ENCODE measurements around the gene KIF1A. TPM values are rescaled to one million over a fixed set of nuclear protein-coding genes. Genes with fewer than 3 reads are reported as not detected.

Gene KIF1A
- total and polyA plus RNA-seq, 10 of the 15 experiments (the other 5 are each of a cell fraction or from before 2014, with no cell fraction given): 0.04 to 0.95 (median 0.06) TPM; not detected in 5

DNA sequence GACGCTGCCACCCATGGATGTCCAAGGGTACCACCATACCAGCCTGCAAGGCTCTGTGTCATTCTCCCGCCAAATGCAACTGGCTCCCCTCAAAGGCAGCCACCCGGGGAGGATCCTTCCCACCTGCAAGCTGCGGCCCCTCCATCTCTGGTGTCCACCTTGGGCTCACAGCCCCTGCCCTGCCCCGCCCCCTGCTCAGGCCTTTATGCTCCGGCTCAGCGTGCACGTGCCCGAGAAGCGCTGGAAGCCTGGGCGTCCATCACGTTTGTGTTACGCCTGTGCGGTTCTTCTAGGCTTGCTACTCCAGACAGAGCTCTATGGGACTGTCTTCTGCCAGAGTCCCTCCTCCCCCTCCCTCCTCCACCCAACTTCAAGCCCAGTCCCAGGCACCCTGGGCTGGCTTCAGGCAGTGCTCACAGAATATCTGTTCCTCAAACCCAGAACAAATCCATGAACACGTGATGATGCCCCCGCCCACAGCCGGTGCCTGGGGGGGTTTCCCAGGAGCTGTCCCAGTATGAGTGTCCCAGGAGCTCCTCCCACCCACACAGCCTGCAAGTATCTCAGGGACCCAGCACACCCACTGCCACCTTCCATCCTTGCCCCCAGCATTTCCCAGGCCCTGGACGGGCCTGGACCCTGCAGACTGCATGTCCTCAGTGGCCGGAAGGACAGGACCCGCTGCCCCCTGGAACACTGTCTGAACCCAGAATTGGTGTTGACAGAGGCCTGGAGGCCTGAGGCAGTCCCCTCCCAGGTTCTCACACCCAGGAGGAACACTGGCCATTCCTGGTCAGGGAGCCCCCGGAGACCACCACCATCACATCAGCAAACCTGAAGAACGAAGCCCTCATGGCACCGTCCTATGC, 30.3 kb downstream of the KIF1A start:
- WGBS (ENCODE audit: insufficient coverage, insufficient replicate concordance, low lambda C conversion rate, missing lambda C conversion rate): 51% methylated on average over 23 of the region's 23 CpGs
- SMC1A ChIA-PET (ENCODE audit: uncharacterized antibody, unreplicated experiment): no interaction called here

GRCh38 chr2:240789051-240789453, 31.0 kb downstream of the KIF1A start:
- in situ Hi-C loops (cut with MboI): no loop called here
- POLR2A ChIA-PET: no interaction called here
- no peaks in the 10 kb centered on the region; the same call in 2 of the 3 replicates for H3K9me3 ChIP-seq (replicated peaks; ENCODE audit: control insufficient read depth, insufficient read depth, low read length)
- TF ChIP-seq NFYB (IDR thresholded peaks at IDR 0.05; ENCODE audit: insufficient read depth, low read depth, low read length) (no peak), CREB1 (IDR thresholded peaks at IDR 0.05; ENCODE audit: low read depth) (no peak), SMARCA5 (IDR thresholded peaks at IDR 0.05) (no peak), EED (IDR thresholded peaks at IDR 0.05; ENCODE audit: low read depth) (no peak), ZSCAN29 (IDR thresholded peaks at IDR 0.05) (no peak), CTCF (IDR thresholded peaks at IDR 0.05 in 2 of 3, conservative IDR thresholded peaks at IDR 0.05 in 1 of 3; ENCODE audit: control insufficient read depth in 2 of 3, extremely low read depth in 1 of 3, insufficient read depth in 1 of 3, low read depth in 3 of 3, low read length in 3 of 3) (no peak)
- TF ChIP-seq, protein P1, sequence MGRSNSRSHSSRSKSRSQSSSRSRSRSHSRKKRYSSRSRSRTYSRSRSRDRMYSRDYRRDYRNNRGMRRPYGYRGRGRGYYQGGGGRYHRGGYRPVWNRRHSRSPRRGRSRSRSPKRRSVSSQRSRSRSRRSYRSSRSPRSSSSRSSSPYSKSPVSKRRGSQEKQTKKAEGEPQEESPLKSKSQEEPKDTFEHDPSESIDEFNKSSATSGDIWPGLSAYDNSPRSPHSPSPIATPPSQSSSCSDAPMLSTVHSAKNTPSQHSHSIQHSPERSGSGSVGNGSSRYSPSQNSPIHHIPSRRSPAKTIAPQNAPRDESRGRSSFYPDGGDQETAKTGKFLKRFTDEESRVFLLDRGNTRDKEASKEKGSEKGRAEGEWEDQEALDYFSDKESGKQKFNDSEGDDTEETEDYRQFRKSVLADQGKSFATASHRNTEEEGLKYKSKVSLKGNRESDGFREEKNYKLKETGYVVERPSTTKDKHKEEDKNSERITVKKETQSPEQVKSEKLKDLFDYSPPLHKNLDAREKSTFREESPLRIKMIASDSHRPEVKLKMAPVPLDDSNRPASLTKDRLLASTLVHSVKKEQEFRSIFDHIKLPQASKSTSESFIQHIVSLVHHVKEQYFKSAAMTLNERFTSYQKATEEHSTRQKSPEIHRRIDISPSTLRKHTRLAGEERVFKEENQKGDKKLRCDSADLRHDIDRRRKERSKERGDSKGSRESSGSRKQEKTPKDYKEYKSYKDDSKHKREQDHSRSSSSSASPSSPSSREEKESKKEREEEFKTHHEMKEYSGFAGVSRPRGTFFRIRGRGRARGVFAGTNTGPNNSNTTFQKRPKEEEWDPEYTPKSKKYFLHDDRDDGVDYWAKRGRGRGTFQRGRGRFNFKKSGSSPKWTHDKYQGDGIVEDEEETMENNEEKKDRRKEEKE (IDR thresholded peaks at IDR 0.05): no peak

More for the DNA sequence above, 30.3 kb downstream of the KIF1A start:
- no peaks in the 10 kb centered on the region for H3K9me3 ChIP-seq (replicated peaks; ENCODE audit: control insufficient read depth, insufficient read depth, low read length)
- TF ChIP-seq USF1 (IDR thresholded peaks at IDR 0.05; ENCODE audit: borderline replicate concordance, extremely low read length, insufficient read depth, low read depth, low read length): peak; percentile 20
- no peak for TF ChIP-seq RELA (IDR thresholded peaks at IDR 0.05; ENCODE audit: borderline replicate concordance, partially characterized antibody)
- no peaks in the 10 kb centered on the region for H3K79me2 ChIP-seq (ENCODE audit: control insufficient read depth, insufficient read depth, low read length)
- DNase-seq (ENCODE audit: low read depth, low spot score) (peak; percentile 3), FAIRE-seq (no peak), ATAC-seq (peak; percentile 59)
- no peak overlapping the region for H3K4me2 ChIP-seq (ENCODE audit: control insufficient read depth, insufficient read depth)
- in situ Hi-C loops (cut with MboI) (no loop called here), intact Hi-C loops (cut with micrococcal nuclease; ENCODE audit: unreplicated experiment) (no loop called here)
- H2AFZ ChIP-seq (ENCODE audit: control insufficient read depth, low read depth, low read length): no peak overlapping the region
- RAD21 ChIA-PET (ENCODE audit: unreplicated experiment): no interaction called here
- CTCF ChIA-PET: no interaction called here
- POLR2A ChIA-PET: no interaction called here
- H3K27me3 ChIP-seq (replicated peaks in 1 of 2; ENCODE audit: control insufficient read depth in 2 of 2, insufficient read depth in 2 of 2, low read length in 1 of 2): no peaks in the 10 kb centered on the region
- no peak overlapping the region for H3K9ac ChIP-seq (ENCODE audit: control insufficient read depth, insufficient read depth, low read length)
- no peak overlapping the region for H3K4me3 ChIP-seq
- peaks cover 4% of the 10 kb centered on the region; the same call in 1 of the 2 replicates for H3K4me1 ChIP-seq (ENCODE audit: control insufficient read depth, insufficient read depth, low read length)
- H4K20me1 ChIP-seq (ENCODE audit: control insufficient read depth, insufficient read depth): no peaks in the 10 kb centered on the region
- no TSS peak for BruUV-seq (replicated peaks)
- no peaks in the 10 kb centered on the region for H3K36me3 ChIP-seq (ENCODE audit: control insufficient read depth in 2 of 2, insufficient read depth in 2 of 2, low read length in 1 of 2)
- H3K27ac ChIP-seq (ENCODE audit: control insufficient read depth, insufficient read depth): no peak overlapping the region

More at GRCh38 chr2:240789051-240789453, 31.0 kb downstream of the KIF1A start:
- CTCF ChIA-PET: no interaction called here
- WGBS (ENCODE audit: insufficient coverage, insufficient replicate concordance, low lambda C conversion rate, missing lambda C conversion rate): 24% methylated on average over 10 of the region's 13 CpGs
- RAD21 ChIA-PET (ENCODE audit: unreplicated experiment): no interaction called here
- no peak overlapping the region for H3K4me3 ChIP-seq
- H3K27me3 ChIP-seq (replicated peaks in 1 of 2; ENCODE audit: control insufficient read depth in 2 of 2, insufficient read depth in 2 of 2, low read length in 1 of 2): no peaks in the 10 kb centered on the region
- H3K79me2 ChIP-seq (ENCODE audit: control insufficient read depth, insufficient read depth, low read length): no peaks in the 10 kb centered on the region
- H3K9ac ChIP-seq (ENCODE audit: control insufficient read depth, insufficient read depth, low read length): no peak overlapping the region
- H3K4me2 ChIP-seq (ENCODE audit: control insufficient read depth, insufficient read depth): no peak overlapping the region
- intact Hi-C loops (cut with micrococcal nuclease; ENCODE audit: unreplicated experiment): no loop called here
- H3K4me1 ChIP-seq (ENCODE audit: control insufficient read depth, insufficient read depth, low read length): peaks cover 4% of the 10 kb centered on the region; the same call in 1 of the 2 replicates
- SMC1A ChIA-PET (ENCODE audit: uncharacterized antibody, unreplicated experiment): no interaction called here
- no peaks in the 10 kb centered on the region for H3K36me3 ChIP-seq (ENCODE audit: control insufficient read depth in 2 of 2, insufficient read depth in 2 of 2, low read length in 1 of 2)
- BruUV-seq (replicated peaks): no TSS peak
- ATAC-seq (no peak), DNase-seq (ENCODE audit: low read depth, low spot score) (no peak), FAIRE-seq (no peak)
- no peak overlapping the region for H2AFZ ChIP-seq (ENCODE audit: control insufficient read depth, low read depth, low read length)
- no peak overlapping the region for H3K27ac ChIP-seq (ENCODE audit: control insufficient read depth, insufficient read depth)
- no peaks in the 10 kb centered on the region for H4K20me1 ChIP-seq (ENCODE audit: control insufficient read depth, insufficient read depth)
